ENCODE measurements around the gene VSTM4.

DNA sequence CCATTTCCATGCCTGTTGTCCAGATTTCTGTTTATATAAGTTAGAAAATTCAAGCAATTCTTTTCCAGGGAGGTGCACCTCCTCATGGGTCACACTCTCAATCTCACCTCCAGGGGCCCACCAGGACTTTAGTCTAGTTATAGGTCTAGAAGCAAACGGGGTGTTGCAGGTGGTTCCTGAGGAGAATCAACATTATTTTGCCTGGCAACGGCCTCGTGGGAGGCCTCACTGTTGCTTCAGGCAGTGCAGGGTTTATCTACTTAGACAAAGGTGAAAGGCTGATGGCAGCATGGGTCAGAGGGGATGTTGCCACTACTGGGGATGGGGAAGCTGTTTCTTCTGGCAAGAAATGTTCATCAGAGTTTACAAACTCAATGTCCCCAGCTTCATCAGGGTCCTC, 119.0 kb downstream of the VSTM4 start:
- TF ChIP-seq, protein P1, sequence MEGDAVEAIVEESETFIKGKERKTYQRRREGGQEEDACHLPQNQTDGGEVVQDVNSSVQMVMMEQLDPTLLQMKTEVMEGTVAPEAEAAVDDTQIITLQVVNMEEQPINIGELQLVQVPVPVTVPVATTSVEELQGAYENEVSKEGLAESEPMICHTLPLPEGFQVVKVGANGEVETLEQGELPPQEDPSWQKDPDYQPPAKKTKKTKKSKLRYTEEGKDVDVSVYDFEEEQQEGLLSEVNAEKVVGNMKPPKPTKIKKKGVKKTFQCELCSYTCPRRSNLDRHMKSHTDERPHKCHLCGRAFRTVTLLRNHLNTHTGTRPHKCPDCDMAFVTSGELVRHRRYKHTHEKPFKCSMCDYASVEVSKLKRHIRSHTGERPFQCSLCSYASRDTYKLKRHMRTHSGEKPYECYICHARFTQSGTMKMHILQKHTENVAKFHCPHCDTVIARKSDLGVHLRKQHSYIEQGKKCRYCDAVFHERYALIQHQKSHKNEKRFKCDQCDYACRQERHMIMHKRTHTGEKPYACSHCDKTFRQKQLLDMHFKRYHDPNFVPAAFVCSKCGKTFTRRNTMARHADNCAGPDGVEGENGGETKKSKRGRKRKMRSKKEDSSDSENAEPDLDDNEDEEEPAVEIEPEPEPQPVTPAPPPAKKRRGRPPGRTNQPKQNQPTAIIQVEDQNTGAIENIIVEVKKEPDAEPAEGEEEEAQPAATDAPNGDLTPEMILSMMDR (IDR thresholded peaks at IDR 0.05), result no peak
- TF ChIP-seq POLR2A (IDR thresholded peaks at IDR 0.05), result no peak
- no peak for TF ChIP-seq POLR2AphosphoS5 (IDR thresholded peaks at IDR 0.05)
